Urothelium cell line (cell line): ENCODE results near the gene ITPK1.
A peak's percentile ranks its signal among the peaks of the same experiment; 100 is the strongest.
"Not testable (repeated sequence)": the region's sequence is repeated elsewhere in the genome, so short reads cannot be mapped to it uniquely, and the experiment has no call there.

Experiments
- DNase-seq: peaks from one replicate; pipeline ENCODE4 v3.0.0; 2011; ENCODE audit warnings: low spot score, mixed read lengths
- FAIRE-seq: peaks from 2 replicates; lab custom pipeline; 2011; peaks lifted over from hg19 to GRCh38; lab: Jason Lieb, UNC

ITPK1 gene

DNA sequence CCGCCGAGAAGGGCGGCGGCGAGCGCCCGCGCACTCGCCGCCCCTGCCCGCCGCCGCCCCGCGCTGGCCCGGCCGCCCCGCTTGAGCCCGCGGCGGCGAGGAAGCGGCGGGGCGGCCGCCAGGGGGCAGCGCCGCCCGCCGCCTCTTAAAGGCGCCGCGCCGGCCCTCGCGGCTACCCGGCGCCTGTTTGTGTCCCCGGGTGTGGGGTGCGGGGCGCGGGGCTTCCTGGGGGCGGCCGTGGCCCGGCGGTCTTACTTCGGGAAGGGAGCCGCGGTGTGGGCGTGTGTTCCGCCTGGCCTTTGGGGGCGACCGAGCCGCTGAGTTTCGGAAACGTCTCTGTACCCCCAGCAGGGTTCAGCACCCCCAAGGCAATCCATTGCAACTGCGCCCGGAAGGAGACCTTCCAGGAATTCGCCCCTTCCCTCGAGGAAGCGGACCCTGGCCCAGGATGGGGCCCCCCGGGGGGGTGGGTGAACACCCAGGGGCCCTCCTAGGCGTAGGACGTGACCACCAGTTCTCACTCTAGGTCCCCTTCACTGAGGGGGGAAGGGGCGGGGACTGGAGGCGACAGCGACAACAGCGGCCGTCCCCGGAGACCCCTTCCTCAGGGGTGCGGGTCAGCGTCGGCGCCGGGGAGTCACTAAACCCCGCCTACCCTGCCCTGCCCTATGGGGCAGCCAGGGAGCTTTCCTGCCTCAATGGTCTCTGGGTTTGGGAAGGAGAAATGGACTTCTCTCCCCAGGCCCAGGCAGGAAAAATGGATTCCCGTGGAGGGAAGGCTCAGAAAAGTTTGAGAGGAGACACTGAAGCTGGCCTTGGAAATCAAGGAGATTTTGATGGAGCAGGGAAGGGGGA, at the start of gene ITPK1:
TSS of gene ITPK1 (minus strand) at position 105 of the 855 bp plus-strand sequence. CDS start 762 bp downstream, outside the sequence.
- DNase-seq (peak; percentile 75), FAIRE-seq (no peak)

DNA sequence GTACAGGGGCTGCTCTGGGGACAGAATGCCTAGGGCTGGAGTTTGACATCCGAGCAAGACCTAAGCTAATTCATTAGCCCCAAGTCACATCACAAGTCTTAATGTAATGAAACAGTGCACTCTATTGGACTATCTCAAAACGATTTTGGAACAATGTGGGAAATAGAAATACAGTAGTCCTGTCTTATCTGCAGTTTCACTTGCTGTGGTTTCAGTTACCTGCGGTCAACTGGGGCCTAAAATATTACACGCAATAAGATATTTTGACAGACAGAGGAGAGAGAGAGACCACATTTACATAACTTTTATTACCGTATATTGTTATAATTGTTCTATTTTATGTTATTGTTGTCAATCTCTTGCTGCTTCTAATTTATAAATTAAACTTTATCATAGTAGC, 47.8 kb upstream of the ITPK1 start:
- FAIRE-seq (no peak), DNase-seq (no peak)

DNA sequence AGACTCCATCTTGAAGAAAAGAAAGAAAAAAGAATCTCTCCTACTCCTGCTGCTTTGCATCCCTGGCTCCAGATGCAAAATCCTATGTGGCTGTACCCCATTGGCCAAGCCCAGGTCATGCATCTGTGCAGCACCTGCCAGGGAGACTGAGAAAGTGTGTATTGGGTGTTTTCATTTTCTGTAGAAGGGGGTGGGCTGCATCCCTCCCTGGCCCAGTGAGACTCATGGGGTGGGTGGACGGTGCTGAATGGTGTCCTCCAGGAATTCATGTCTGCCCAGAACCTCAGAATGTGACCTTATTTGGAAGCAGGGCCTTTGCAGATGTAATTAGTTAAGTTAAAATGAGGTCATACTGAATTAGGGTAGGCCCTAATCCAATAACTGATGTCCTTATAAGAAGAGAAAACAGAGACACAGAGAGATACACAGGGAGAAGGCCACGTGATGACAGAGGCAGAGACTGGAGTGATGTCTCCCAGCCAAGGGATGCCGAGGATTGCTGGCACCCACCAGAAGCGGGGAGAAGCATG, 45.8 kb upstream of the ITPK1 start:
- FAIRE-seq = no peak
- no peak for DNase-seq

DNA sequence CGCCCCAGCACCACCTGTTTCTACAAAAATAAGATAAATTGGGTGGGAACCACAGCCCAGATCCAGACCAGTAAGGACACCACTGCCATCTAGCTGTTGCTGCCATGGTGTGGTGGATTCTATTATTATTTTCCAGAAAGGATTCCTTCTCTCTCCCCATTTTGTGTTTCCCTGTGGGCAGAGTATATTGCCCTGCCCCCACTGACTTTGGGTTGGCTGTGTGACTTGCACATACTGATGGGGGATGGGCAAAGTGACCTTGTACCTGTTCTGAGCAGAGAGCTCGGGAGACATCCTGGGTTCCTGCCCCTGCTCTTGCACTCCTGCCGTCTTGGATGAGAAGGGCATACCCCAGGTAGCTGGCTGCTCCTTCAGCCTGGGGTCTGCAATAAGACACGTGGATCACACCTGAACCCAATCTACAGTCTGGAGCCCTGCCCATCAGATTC, 44.7 kb upstream of the ITPK1 start:
- DNase-seq = peak; percentile 45
- FAIRE-seq = no peak

DNA sequence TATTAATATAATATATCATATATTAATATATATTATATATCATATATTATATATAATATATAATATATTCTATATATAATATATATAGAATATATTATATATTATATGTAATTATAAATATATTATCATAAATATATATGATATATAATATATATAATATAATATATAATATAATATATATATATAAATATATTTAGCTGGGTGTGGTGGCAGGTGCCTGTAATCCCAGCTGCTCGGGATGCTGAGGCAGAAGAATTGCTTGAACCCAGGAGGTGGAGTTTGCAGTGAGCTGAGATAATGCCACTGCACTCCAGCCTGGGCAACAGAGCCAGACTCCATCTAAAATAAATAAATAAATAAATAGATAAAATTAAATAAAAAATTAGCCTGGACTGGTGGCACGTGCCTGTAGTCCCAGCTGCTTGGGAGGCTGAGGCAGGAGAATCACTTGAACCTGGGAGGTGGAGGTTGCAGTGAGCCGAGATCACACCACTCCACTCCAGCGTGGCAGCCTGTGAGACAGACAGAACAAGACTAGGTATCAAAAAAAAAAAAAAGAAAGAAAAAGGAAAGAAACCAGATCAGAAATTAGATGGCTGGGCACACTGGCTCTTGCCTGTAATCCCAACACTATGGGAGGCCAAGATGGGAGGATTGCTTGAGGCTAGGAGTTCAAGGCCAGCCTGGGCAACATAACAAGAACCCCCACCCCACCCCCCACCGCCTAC, 44.1 kb upstream of the ITPK1 start:
- DNase-seq, FAIRE-seq: not testable (repeated sequence)

DNA sequence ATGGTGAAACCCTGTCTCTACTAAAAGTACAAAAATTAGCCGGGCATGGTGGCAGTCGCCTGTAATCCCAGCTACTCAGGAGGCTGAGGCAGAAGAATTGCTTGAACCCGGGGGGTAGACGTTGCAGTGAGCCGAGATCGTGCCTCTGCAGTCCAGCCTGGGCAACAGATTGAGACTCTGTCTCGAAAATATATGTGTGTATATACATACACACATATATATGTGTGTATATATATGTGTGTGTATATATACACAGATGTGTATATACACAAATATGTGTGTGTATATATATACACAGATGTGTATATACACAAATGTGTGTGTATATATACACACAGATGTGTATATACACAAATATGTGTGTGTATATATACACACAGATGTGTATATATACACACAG, 42.6 kb upstream of the ITPK1 start:
- FAIRE-seq = not testable (repeated sequence)

DNA sequence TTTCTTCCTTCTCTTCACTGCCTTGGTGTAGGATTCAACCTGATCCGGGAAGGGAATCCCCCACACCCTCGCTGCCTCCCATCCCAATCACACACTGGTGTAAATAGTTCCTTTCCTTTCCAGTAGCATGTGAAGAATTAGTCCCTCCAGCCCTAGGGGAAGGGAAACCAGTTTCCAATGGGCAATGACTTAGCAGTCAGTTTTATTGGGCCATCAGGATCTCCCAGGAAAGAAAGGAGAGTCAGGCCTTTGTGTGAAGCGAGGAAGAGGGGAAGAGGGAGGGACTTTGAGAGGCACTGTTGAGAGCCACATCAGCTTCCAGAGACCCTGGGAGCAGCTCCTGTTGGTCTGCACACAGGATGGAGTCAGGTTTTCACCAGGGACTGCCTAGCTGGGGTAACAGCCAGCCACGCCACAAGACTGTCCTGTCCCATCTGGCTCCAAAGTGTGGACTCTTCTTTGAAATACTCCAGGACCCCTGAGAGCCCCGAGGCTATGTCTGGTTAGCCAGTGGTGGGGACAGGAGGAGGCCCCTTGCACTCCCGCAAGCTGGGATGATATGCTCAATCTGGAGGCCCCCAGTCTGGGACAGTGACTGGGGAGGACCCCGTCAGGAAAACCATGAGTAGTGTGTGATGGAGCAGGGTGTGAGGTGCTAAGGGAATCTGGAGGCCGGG, 41.1 kb upstream of the ITPK1 start:
- FAIRE-seq (no peak), DNase-seq (no peak)

More for the DNA sequence above, 42.6 kb upstream of the ITPK1 start:
- DNase-seq = not testable (repeated sequence)

DNA sequence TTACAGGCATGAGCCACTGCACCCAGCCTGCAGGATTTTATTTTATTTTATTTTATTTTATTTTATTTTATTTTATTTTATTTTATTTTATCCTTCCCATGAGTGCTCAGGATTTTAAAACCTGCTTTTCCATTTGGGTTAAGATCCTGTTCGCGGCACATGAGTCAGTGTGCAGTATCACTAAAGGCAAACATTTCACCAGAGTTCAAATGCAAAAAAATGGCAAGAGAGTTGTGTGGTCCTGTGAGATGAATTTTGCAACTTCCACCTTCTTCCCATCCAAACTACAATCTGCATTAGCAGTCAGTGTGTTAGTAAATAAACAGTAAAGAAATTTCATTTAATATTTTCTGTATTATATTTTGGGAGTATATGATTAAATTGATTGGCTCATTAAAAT, 39.9 kb upstream of the ITPK1 start:
- DNase-seq (no peak), FAIRE-seq (no peak)

DNA sequence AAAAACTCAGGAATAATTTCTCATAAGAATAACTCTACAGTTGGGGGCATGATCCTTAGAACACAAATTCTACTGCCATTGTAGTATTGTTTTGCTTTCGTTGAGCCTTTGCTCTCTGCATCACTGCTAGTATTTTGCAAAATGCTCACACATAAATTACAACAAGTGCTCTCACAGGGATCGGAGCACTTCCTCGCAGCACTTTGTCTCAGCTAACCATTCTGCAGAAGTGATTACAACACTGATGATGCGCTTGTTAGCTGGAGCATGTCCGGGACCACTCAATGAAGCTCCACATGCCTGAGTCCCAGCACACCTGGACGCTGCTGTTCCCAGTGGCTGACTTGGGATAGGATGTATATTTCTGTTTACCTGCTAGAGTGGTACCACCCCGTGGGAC, 37.4 kb upstream of the ITPK1 start:
- DNase-seq = no peak
- FAIRE-seq = no peak

DNA sequence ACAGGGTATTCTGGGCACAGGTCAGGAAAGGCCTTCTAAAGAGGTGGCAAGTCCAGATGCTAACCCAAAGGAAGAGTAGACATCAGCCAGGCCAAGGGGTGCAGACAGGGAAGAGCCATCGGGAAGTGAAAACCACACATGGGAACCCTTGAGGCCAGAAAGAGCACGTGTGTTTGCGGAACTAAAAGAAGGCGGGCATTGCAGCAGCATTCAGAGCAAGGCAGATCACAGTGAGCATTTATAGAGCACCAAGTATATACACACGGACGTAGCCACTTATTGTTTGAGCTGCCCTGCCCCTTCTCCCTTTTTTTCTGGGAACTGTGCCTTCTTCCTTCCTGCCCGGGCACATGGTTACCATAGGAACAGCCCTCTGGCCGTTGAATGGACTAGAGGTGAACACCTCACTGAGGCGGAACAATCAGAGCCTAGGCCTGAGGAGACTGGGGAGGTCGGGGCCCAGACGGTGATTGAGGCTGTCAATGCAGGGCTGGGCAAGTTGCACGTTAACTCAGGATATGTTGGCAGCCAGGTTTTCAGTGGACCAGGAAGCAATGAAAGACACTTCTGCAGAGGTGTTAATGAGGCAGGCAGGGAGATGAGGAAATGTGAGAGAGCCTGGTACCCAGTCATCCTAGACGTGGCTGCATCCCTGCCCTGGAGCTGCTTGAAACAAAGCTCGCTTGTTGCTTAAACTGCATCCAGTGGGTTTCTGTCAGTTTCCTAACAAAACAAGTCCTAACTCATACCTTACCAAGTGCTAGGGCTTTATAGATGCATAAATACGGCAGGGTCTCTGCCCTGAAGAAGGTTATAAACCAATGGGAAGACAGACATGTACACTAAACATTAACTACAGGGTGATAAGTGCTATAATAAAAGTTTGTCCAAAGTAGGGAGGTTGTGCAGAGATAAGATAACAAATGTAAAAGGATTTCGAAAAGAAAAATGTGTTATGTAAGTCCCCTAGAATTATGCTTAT, 34.8 kb upstream of the ITPK1 start:
- no peak for DNase-seq
- FAIRE-seq = no peak

DNA sequence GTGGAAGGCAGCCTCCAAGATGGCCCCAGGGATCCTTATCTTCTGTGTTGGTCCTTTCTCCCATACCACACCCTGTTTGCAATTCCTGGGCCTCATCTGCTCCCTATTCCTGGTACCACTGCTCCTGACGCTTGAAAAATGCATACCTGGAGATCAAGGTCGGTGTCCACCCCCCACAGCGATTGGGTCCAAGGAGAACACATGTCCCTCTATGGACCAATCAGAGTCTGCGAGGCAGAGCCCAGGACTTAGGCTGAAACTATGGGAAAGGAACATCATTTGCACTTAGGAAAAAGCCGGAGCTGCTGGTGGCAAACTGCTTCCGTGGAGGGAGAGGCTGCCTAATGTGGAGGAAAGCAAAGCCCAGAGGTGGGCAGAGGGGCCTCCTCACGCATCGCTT, 33.3 kb upstream of the ITPK1 start:
- no peak for DNase-seq
- no peak for FAIRE-seq

DNA sequence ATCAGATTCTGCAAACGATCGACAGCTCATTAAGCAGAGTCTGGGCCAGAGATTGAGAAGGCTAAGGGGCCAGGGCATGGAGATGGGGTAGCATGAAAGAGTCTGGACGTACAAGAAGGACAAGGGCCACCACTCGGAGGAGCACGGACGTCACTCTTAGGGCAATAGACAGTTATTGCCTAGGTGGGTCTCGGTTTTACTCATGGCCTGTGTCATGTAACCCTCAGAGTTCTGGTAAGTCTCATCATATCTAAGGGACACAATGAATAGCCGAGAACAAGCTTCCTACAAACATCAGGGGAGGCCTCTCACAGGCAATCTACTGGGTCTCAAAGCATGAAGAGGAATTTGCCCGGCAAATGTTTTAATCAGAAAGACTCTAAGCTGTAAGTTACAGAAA, 30.4 kb upstream of the ITPK1 start:
- DNase-seq (no peak), FAIRE-seq (no peak)

DNA sequence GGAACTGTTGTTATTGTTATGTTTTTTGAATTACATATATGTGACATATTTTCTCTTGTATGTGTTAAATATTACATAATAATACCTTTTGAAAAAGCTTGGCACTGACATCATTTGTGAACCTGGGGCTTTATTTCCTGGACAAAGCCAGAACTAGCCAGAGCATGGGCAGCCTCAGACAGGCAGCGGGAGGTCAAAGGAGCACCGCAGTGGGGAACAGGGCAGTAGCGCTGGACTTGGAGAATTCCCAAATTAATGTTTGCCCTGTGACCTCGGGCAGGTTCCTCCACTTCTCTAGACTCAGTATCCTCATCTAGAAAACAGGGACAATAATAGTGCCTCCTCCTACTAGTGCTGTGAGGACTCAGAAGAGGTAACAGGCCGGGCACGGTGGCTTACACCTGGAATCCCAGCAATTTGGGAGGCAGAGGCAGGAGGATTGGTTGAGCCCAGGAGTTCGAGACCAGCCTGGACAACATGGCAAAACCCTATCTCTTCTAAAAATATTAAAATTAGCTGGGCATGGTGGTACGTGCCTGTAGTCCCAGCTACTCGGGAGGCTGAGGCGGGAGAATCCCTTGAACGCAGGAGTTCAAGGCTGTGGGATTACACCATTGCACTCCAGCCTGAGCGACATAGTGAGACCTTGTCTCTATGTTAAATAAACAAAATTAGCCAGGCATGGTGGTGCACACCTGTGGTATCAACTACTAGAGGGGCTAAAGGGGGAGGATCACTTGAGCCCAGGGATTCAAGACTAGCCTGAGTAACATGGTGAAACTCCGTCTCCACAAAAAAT, 27.3 kb upstream of the ITPK1 start:
- no peak for DNase-seq
- no peak for FAIRE-seq

DNA sequence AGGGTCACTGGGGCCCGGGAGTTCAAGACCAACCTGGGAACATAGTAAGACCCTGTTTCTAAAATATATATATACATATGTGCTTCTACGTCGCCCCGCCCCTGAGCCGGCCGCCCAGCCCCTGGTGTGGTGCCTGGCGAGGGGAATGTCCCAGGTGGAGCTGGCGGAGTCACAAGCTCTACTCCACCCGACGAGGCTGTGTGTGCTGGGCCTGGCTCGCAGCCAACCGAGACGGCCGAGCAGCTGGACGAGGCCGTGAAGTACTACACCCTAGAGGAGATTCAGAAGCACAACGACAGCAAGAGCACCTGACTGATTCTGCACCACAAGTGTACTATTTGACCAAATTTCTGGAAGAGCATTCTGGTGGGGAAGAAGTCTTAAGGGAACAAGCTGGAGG, 22.1 kb upstream of the ITPK1 start:
- FAIRE-seq (no peak), DNase-seq (no peak)

DNA sequence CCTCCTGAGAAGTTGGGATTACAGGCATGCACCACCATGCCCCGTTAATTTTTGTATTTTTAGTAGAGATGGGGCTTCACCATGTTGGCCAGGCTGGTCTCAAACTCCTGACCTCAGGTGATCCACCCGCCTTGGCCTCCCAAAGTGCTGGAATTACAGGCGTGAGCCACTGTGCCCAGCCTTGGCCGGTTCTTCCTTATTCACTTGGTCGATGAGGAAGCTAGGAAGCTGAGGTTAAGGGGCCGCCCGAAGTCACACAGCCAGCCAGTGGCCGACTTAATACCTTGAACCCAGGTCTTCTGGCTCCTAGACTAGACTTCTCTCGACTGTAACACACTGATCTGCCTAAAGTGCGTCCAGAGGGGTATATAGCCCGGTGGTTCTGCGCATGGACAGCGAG, 20.8 kb upstream of the ITPK1 start:
- not testable (repeated sequence) for DNase-seq, FAIRE-seq

DNA sequence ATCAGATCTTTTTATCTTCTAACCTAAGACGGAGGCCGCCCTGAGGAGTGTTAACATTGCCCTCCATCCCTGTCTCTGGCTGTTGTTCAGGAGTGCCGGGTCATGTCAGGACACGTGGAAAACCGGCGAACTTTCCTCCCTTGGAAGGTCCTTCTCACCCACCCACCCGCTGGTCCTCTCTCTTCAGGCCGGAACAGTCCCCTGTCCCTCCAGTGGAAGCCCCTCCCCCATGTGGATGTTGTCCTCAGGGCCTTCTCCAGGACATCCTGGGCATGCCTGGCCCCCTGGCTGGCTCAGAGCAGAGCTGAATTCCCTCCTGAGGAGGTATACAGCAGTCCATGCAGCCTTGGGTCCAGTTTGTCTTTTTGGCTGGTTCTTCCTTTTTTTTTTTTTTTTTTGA, 20.3 kb upstream of the ITPK1 start:
- FAIRE-seq (no peak), DNase-seq (no peak)

DNA sequence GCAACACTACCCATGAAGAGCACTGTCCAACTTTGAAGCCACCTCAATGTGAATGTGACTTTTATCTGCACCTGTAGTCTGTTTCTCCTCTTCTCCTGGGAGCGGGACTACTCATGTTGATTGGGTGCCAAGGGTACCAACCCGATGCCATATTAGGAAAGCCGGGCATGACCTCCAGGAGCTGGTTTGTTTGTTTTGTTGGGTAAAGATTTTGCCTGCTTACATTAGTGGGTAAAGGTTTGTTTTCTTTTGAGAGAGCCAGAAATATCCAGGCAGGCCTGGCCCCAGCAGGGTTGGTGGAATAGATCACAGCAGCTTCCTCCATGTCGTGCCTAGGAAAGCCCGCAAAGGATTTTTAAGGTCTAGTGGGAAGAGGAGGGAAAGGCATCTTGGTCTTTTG, 19.7 kb upstream of the ITPK1 start:
- DNase-seq (no peak), FAIRE-seq (no peak)

DNA sequence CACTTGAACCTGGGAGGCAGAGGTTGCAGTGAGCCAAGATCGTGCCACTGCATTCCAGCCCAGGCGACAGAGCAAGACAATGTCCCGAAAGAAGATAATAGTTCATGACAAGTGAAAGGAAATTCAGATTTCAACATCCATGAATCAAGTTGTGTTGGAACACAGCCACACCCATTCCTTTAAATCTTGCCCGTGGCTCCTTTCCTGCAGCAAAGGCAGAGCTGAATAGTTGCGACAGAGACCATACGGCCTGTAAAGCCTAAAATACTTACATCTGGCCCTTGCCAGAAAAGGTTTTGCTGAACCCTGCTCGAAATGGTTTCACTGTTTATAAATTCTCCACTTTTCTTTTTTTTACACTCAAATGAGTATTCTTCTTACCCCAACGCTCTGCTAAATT, 17.7 kb upstream of the ITPK1 start:
- DNase-seq = no peak
- no peak for FAIRE-seq

DNA sequence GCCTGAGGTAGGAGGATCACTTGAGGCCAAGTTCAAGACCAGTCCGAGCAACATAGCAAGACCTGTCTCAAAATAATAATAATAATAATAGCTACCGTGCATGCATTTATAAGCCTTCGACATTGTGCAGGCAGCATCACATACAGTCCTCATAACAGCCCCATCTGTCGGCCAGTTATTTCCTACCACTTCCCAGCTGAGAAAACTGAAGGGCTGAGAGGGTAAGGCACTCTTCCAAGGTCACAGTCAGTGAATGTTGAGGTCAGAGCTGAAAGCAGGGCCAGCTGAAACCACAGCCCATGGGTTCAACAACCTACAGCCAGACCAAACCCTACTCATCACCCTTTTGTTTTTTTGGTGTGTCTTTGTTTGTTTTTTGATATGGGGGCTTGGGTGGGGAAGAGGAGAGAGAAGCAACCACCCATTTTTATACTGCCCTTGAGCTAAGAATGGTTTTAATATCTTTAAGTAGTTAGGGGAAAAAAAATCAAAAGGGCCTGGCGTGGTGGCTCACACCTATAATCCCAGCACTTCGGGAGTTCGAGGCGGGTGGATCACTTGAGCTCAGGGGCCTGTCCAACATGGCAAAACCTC, 16.8 kb upstream of the ITPK1 start:
- no peak for FAIRE-seq
- peak; percentile 25 for DNase-seq
